Neutrophil (primary cell): Measurements from ENCODE around the gene SH3RF3.

Source experiments
- H3K27ac ChIP-seq: fragments of 200-600 bp; sonication (generic); 2 replicates; pipeline ENCODE4 v1.5.1; 2016; ENCODE audit warnings: mild to moderate bottlenecking, moderate library complexity
- H3K27me3 ChIP-seq: fragments of 200-600 bp; sonication (generic); 2 replicates; pipeline ENCODE4 v1.6.0; 2016; ENCODE audit warnings: mild to moderate bottlenecking
- H3K36me3 ChIP-seq: fragments of 200-600 bp; sonication (generic); 2 replicates; pipeline ENCODE4 v1.5.1; 2017
- H3K4me1 ChIP-seq, 2 experiments: fragments of 200-600 bp in 1 of 2; sonication (generic) in 1 of 2; 1 replicate in 1 of 2; 2 replicates in 1 of 2; pipeline versions ENCODE4 v1.5.1 to v1.6.1; 2013 to 2016; ENCODE audit warnings: low read depth in 1 of 2, low read length in 1 of 2, mild to moderate bottlenecking in 1 of 2, moderate library complexity in 1 of 2; ENCODE audit not compliant: control insufficient read depth in 1 of 2, insufficient read depth in 1 of 2
- H3K4me3 ChIP-seq, 2 experiments: fragments of 200-600 bp in 1 of 2; sonication (generic) in 1 of 2; 1 replicate in 1 of 2; 2 replicates in 1 of 2; pipeline ENCODE4 v1.5.1; 2013 to 2016; ENCODE audit warnings: low read depth in 1 of 2, low read length in 1 of 2, mild to moderate bottlenecking in 1 of 2, moderate library complexity in 1 of 2
- H3K9me3 ChIP-seq: fragments of 200-600 bp; sonication (generic); 2 replicates; pipeline ENCODE4 v1.5.1; 2016
- CTCF ChIP-seq: fragments of 200-600 bp; sonication (generic); IDR thresholded peaks from 2 replicates; pipeline ENCODE4 v1.5.1; 2016; ENCODE audit warnings: antibody characterized with exemption

Gene SH3RF3

GRCh38 chr2:109486711-109487535 is 357.9 kb downstream of the SH3RF3 start:
- Histone ChIP-seq H3K27me3 (peaks cover 19% of the 10 kb centered on the region), H3K9me3 (no peaks in the 10 kb centered on the region), H3K36me3 (peaks cover 6% of the 10 kb centered on the region), H3K4me3 (no peak overlapping the region), H3K4me1 (no peaks in the 10 kb centered on the region), H3K27ac (no peak overlapping the region)
- no peak for TF ChIP-seq CTCF

GRCh38 chr2:109487536-109487869 is 358.5 kb downstream of the SH3RF3 start:
- H3K4me3 ChIP-seq, result no peak overlapping the region
- H3K36me3 ChIP-seq, result peaks cover 10% of the 10 kb centered on the region
- H3K9me3 ChIP-seq, result no peaks in the 10 kb centered on the region
- no peak for TF ChIP-seq CTCF
- H3K27me3 ChIP-seq, result peaks cover 13% of the 10 kb centered on the region
- H3K4me1 ChIP-seq, result no peaks in the 10 kb centered on the region
- no peak overlapping the region for H3K27ac ChIP-seq

- TF ChIP-seq CTCF, result no peak
- H3K27me3 ChIP-seq, result peaks cover 8% of the 10 kb centered on the region
- no peak overlapping the region for H3K4me3 ChIP-seq
- H3K36me3 ChIP-seq, result peaks cover 15% of the 10 kb centered on the region
- H3K9me3 ChIP-seq, result no peaks in the 10 kb centered on the region
- H3K4me1 ChIP-seq, result no peaks in the 10 kb centered on the region
- H3K27ac ChIP-seq, result no peak overlapping the region
Observed at GRCh38 chr2:109487871-109488655, 359.1 kb downstream of the SH3RF3 start.

- H3K4me3 ChIP-seq, result no peak overlapping the region
- TF ChIP-seq CTCF, result no peak
- H3K27ac ChIP-seq, result no peak overlapping the region
- no peaks in the 10 kb centered on the region for H3K4me1 ChIP-seq
- H3K36me3 ChIP-seq, result peaks cover 18% of the 10 kb centered on the region
- H3K27me3 ChIP-seq, result no peaks in the 10 kb centered on the region
- no peaks in the 10 kb centered on the region for H3K9me3 ChIP-seq
Observed at GRCh38 chr2:109489296-109489695, 360.3 kb downstream of the SH3RF3 start.

GRCh38 chr2:109493176-109493935 is 364.4 kb downstream of the SH3RF3 start:
- no peak for TF ChIP-seq CTCF
- Histone ChIP-seq H3K4me1 (no peaks in the 10 kb centered on the region), H3K4me3 (no peak overlapping the region), H3K9me3 (no peaks in the 10 kb centered on the region), H3K27me3 (no peaks in the 10 kb centered on the region), H3K36me3 (peaks cover 18% of the 10 kb centered on the region), H3K27ac (no peak overlapping the region)
